WTC11 (cell line): ENCODE data around the gene CAPN14. TPM values are rescaled to one million over a fixed set of nuclear protein-coding genes. Genes with fewer than 3 reads are reported as not detected.

ENCODE experiments used
- ATAC-seq: fragments of 200-7000 bp; cut with Tn5 transposase; 2 replicates; pipeline ENCODE4 v1.10.0; 2021; ENCODE audit warnings: mild to moderate bottlenecking, moderate library complexity
- CTCF ChIA-PET: fragments of 300-600 bp; sonication (Branson Sonifier 250); formaldehyde crosslinking; loops from one replicate; lab custom pipeline; 2021; ENCODE audit warnings: antibody characterized with exemption; lab: Charles Lee
- POLR2A ChIA-PET: fragments of 350-600 bp; sonication (Branson Sonifier 250); formaldehyde crosslinking; loops from one replicate; lab custom pipeline; 2021; ENCODE audit warnings: antibody characterized with exemption; lab: Charles Lee
- DNase-seq: peaks from one replicate; pipeline ENCODE4 v3.0.0; 2021; ENCODE audit warnings: low spot score
- H3K27ac Mint-ChIP-seq: 2 replicates; pipeline ENCODE4 v1.8.0; 2021; ENCODE audit warnings: mixed read lengths
- H3K27me3 Mint-ChIP-seq: 2 replicates; pipeline ENCODE4 v1.8.0; 2021; ENCODE audit warnings: low read depth, mild to moderate bottlenecking, moderate library complexity, mixed read lengths
- H3K36me3 Mint-ChIP-seq: 2 replicates; pipeline ENCODE4 v1.8.0; 2021; ENCODE audit warnings: mixed read lengths
- H3K4me1 Mint-ChIP-seq: 2 replicates; pipeline ENCODE4 v1.8.0; 2022; ENCODE audit warnings: mixed read lengths
- H3K4me3 Mint-ChIP-seq: 2 replicates; pipeline ENCODE4 v1.8.0; 2021; ENCODE audit warnings: mild to moderate bottlenecking, moderate library complexity, mixed read lengths
- H3K9me3 Mint-ChIP-seq: 2 replicates; pipeline ENCODE4 v1.8.0; 2021; ENCODE audit warnings: mixed read lengths
- FOXP1 ChIP-seq: sonication (generic); formaldehyde crosslinking; IDR thresholded peaks from 2 replicates; pipeline ENCODE4 v1.8.0; 2022; ENCODE audit warnings: missing genetic modification reagents, mild to moderate bottlenecking, moderate library complexity, borderline replicate concordance
- FOXP4 ChIP-seq: sonication (generic); formaldehyde crosslinking; IDR thresholded peaks from 2 replicates; pipeline ENCODE4 v1.8.0; 2022; ENCODE audit warnings: mild to moderate bottlenecking, missing genetic modification reagents
- NR1H2 ChIP-seq: sonication (generic); formaldehyde crosslinking; IDR thresholded peaks from 2 replicates; pipeline ENCODE4 v1.9.0; 2021; ENCODE audit warnings: mild to moderate bottlenecking, moderate library complexity, missing genetic modification reagents
- PRRX2 ChIP-seq: fragments of 250-450 bp; sonication (Bioruptor Pico); IDR thresholded peaks from 2 replicates; pipeline ENCODE4 v1.8.0; 2021; ENCODE audit warnings: mild to moderate bottlenecking
- ZBTB21 ChIP-seq: sonication (generic); formaldehyde crosslinking; IDR thresholded peaks from 2 replicates; pipeline ENCODE4 v1.8.1; 2023; ENCODE audit warnings: mild to moderate bottlenecking, missing genetic modification reagents, borderline replicate concordance
- ZNF138 ChIP-seq: sonication (generic); formaldehyde crosslinking; conservative IDR thresholded peaks from 2 replicates; pipeline ENCODE4 v1.8.1; 2022; ENCODE audit warnings: mild to moderate bottlenecking, moderate library complexity, missing genetic modification reagents
- ZNF219 ChIP-seq: sonication (generic); formaldehyde crosslinking; IDR thresholded peaks from 2 replicates; pipeline ENCODE4 v1.8.0; 2023; ENCODE audit warnings: missing genetic modification reagents, mild to moderate bottlenecking, borderline replicate concordance
- ZNF232 ChIP-seq: sonication (generic); formaldehyde crosslinking; IDR thresholded peaks from 2 replicates; pipeline ENCODE4 v1.8.0; 2022; ENCODE audit warnings: mild to moderate bottlenecking, missing genetic modification reagents
- total RNA-seq: library from RNA; stranded (reverse); gene quantifications from 3 replicates; pipeline ENCODE4 v1.2.3, GENCODE V29; 2021
- TF ChIP-seq, protein P1 (sequence below): sonication (generic); formaldehyde crosslinking; IDR thresholded peaks from 2 replicates; pipeline ENCODE4 v1.8.1; 2022; ENCODE audit warnings: missing genetic modification reagents, borderline replicate concordance
- TF ChIP-seq, protein P2 (sequence below): fragments of 250-450 bp; sonication (Bioruptor Pico); IDR thresholded peaks from 2 replicates; pipeline ENCODE4 v1.8.0; 2021; ENCODE audit warnings: mild to moderate bottlenecking
- TF ChIP-seq, protein P3 (sequence below): fragments of 250-450 bp; sonication (Bioruptor Pico); IDR thresholded peaks from 2 replicates; pipeline ENCODE4 v1.9.0; 2021; ENCODE audit warnings: moderate library complexity, mild to moderate bottlenecking, inconsistent platforms, borderline replicate concordance
- TF ChIP-seq, protein P4 (sequence below): sonication (generic); formaldehyde crosslinking; IDR thresholded peaks from 2 replicates; pipeline ENCODE4 v1.8.1; 2022; ENCODE audit warnings: mild to moderate bottlenecking, missing genetic modification reagents, moderate library complexity, borderline replicate concordance
- TF ChIP-seq, protein P5 (sequence below): sonication (generic); formaldehyde crosslinking; IDR thresholded peaks from 2 replicates; pipeline ENCODE4 v1.8.1; 2023; ENCODE audit warnings: mild to moderate bottlenecking, missing genetic modification reagents, borderline replicate concordance
- TF ChIP-seq, protein P6 (sequence below): sonication (generic); formaldehyde crosslinking; IDR thresholded peaks from 2 replicates; pipeline ENCODE4 v1.8.0; 2022; ENCODE audit warnings: missing genetic modification reagents

Gene CAPN14
- total RNA-seq, 1 experiment from 2014 or later, result 0.11 TPM

DNA sequence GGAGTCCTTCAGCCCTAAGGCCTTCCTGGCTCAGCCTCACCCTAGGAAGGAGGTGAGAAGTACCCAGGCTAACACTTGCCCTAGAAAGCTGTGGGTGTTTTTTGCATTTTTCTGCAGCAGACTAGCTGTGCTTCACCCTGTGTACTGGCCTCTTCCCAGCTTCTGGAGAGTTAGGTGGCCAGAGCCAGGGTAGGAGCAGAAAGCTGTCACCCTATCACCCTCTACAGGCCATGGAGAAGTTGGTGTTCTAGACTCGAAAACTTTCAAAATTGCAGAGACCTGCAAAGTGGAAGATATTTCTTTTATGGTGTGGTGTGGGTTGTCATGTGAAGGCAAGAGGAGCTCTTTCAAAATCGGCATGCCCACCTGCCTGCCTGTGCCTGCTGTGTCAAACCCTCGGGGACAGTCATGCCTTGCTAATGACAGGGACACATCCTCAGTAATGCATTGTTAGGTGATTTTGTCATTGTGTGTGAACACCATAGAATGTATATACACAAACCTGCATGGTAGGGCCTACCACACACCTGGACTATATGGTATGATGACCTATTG is 46.4 kb upstream of the CAPN14 start:
- Mint-ChIP-seq H3K27ac (no peak overlapping the region), H3K4me1 (peaks cover 4% of the 10 kb centered on the region), H3K36me3 (peaks cover 37% of the 10 kb centered on the region), H3K27me3 (no peaks in the 10 kb centered on the region), H3K4me3 (no peak overlapping the region), H3K9me3 (no peaks in the 10 kb centered on the region)
- TF ChIP-seq ZNF219 (CRISPR knock-in tag) (no peak), ZBTB21 (no peak)
- ChIA-PET POLR2A (no interaction called here), CTCF (interaction anchor here (1.4 to 2.0 kb wide), 3 partner anchors 10 to 72 kb away, joined by 3 to 7 read pairs (median 3); partner anchors contain the start of gene EHD3)
- no peak for DNase-seq
- ATAC-seq, result no peak

DNA sequence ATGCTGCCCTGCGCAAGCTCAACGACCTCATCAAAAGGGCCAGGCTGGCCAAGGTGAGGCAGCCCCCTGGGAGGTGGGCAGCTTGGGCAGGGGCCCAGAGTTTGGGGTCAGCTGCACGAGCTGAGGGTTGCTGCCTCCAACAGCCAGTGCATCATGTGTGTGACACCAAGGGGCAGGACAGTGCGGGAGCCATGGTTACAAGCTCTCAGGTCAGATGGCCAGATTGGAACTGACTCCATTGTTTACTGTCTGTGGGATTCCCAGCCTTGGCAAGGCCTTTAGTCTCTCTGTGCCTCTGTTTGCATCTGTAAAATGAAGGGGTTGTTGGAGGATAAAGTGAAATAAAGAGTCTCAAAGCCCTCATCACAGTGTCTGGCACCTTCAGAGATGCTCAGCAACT is 43.6 kb upstream of the CAPN14 start:
- DNase-seq, result no peak
- H3K9me3 Mint-ChIP-seq, result no peaks in the 10 kb centered on the region
- no peak for ATAC-seq
- peaks cover 24% of the 10 kb centered on the region for H3K36me3 Mint-ChIP-seq
- H3K27me3 Mint-ChIP-seq, result no peaks in the 10 kb centered on the region
- H3K4me1 Mint-ChIP-seq, result peaks cover 26% of the 10 kb centered on the region
- ChIA-PET POLR2A (no interaction called here), CTCF (interaction anchor here (1.1 kb wide), 1 partner anchor 27 kb away, joined by 4 read pairs; the partner anchor contains the start of gene EHD3)
- no peak overlapping the region for H3K4me3 Mint-ChIP-seq
- H3K27ac Mint-ChIP-seq, result no peak overlapping the region
- TF ChIP-seq ZNF219 (CRISPR knock-in tag), result no peak
- no peak for TF ChIP-seq ZNF232 (CRISPR knock-in tag)
- no peak for TF ChIP-seq ZNF138 (CRISPR knock-in tag)
- TF ChIP-seq, protein P1, sequence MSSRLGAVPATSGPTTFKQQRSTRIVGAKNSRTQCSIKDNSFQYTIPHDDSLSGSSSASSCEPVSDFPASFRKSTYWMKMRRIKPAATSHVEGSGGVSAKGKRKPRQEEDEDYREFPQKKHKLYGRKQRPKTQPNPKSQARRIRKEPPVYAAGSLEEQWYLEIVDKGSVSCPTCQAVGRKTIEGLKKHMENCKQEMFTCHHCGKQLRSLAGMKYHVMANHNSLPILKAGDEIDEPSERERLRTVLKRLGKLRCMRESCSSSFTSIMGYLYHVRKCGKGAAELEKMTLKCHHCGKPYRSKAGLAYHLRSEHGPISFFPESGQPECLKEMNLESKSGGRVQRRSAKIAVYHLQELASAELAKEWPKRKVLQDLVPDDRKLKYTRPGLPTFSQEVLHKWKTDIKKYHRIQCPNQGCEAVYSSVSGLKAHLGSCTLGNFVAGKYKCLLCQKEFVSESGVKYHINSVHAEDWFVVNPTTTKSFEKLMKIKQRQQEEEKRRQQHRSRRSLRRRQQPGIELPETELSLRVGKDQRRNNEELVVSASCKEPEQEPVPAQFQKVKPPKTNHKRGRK (CRISPR knock-in tag), result no peak
- TF ChIP-seq, protein P2, sequence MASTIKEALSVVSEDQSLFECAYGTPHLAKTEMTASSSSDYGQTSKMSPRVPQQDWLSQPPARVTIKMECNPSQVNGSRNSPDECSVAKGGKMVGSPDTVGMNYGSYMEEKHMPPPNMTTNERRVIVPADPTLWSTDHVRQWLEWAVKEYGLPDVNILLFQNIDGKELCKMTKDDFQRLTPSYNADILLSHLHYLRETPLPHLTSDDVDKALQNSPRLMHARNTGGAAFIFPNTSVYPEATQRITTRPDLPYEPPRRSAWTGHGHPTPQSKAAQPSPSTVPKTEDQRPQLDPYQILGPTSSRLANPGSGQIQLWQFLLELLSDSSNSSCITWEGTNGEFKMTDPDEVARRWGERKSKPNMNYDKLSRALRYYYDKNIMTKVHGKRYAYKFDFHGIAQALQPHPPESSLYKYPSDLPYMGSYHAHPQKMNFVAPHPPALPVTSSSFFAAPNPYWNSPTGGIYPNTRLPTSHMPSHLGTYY, result no peak
- TF ChIP-seq, protein P3, sequence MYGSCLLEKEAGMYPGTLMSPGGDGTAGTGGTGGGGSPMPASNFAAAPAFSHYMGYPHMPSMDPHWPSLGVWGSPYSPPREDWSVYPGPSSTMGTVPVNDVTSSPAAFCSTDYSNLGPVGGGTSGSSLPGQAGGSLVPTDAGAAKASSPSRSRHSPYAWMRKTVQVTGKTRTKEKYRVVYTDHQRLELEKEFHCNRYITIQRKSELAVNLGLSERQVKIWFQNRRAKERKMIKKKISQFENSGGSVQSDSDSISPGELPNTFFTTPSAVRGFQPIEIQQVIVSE (CRISPR knock-in tag), result no peak

DNA sequence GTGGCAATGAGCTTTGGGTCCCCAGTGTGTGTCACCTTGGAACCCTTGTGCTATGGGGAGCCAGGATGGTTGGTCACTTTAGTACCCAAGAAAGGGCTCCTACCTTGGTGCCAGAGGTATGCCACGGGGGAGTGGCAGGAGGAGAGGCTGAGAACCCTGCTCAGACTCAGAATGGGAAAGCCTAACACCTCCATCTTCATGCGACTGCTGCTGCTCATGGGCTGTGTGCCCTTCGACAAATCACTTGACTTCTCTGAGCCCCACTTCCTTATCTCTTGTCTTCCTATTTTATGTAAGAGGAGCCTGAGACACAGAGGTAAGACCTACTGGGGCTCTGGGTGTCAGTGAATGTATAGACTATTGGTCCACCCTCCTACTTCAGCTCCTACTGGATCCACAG is 41.8 kb upstream of the CAPN14 start:
- H3K27ac Mint-ChIP-seq, result no peak overlapping the region
- peaks cover 30% of the 10 kb centered on the region for H3K4me1 Mint-ChIP-seq
- H3K4me3 Mint-ChIP-seq, result no peak overlapping the region
- no peaks in the 10 kb centered on the region for H3K27me3 Mint-ChIP-seq
- peaks cover 24% of the 10 kb centered on the region for H3K36me3 Mint-ChIP-seq
- ChIA-PET CTCF (interaction anchor here (0.8 kb wide), 1 partner anchor 25 kb away, joined by 3 read pairs; the partner anchor contains the start of gene EHD3), POLR2A (no interaction called here)
- H3K9me3 Mint-ChIP-seq, result no peaks in the 10 kb centered on the region
- ATAC-seq, result no peak
- no peak for DNase-seq
- TF ChIP-seq NR1H2 (CRISPR knock-in tag) (no peak), FOXP4 (CRISPR knock-in tag) (no peak), FOXP1 (CRISPR knock-in tag) (no peak), PRRX2 (CRISPR knock-in tag) (no peak)
- TF ChIP-seq, protein P4, sequence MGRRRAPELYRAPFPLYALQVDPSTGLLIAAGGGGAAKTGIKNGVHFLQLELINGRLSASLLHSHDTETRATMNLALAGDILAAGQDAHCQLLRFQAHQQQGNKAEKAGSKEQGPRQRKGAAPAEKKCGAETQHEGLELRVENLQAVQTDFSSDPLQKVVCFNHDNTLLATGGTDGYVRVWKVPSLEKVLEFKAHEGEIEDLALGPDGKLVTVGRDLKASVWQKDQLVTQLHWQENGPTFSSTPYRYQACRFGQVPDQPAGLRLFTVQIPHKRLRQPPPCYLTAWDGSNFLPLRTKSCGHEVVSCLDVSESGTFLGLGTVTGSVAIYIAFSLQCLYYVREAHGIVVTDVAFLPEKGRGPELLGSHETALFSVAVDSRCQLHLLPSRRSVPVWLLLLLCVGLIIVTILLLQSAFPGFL (CRISPR knock-in tag), result no peak
- TF ChIP-seq, protein P5, sequence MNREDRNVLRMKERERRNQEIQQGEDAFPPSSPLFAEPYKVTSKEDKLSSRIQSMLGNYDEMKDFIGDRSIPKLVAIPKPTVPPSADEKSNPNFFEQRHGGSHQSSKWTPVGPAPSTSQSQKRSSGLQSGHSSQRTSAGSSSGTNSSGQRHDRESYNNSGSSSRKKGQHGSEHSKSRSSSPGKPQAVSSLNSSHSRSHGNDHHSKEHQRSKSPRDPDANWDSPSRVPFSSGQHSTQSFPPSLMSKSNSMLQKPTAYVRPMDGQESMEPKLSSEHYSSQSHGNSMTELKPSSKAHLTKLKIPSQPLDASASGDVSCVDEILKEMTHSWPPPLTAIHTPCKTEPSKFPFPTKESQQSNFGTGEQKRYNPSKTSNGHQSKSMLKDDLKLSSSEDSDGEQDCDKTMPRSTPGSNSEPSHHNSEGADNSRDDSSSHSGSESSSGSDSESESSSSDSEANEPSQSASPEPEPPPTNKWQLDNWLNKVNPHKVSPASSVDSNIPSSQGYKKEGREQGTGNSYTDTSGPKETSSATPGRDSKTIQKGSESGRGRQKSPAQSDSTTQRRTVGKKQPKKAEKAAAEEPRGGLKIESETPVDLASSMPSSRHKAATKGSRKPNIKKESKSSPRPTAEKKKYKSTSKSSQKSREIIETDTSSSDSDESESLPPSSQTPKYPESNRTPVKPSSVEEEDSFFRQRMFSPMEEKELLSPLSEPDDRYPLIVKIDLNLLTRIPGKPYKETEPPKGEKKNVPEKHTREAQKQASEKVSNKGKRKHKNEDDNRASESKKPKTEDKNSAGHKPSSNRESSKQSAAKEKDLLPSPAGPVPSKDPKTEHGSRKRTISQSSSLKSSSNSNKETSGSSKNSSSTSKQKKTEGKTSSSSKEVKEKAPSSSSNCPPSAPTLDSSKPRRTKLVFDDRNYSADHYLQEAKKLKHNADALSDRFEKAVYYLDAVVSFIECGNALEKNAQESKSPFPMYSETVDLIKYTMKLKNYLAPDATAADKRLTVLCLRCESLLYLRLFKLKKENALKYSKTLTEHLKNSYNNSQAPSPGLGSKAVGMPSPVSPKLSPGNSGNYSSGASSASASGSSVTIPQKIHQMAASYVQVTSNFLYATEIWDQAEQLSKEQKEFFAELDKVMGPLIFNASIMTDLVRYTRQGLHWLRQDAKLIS (CRISPR knock-in tag), result no peak
- TF ChIP-seq, protein P6, sequence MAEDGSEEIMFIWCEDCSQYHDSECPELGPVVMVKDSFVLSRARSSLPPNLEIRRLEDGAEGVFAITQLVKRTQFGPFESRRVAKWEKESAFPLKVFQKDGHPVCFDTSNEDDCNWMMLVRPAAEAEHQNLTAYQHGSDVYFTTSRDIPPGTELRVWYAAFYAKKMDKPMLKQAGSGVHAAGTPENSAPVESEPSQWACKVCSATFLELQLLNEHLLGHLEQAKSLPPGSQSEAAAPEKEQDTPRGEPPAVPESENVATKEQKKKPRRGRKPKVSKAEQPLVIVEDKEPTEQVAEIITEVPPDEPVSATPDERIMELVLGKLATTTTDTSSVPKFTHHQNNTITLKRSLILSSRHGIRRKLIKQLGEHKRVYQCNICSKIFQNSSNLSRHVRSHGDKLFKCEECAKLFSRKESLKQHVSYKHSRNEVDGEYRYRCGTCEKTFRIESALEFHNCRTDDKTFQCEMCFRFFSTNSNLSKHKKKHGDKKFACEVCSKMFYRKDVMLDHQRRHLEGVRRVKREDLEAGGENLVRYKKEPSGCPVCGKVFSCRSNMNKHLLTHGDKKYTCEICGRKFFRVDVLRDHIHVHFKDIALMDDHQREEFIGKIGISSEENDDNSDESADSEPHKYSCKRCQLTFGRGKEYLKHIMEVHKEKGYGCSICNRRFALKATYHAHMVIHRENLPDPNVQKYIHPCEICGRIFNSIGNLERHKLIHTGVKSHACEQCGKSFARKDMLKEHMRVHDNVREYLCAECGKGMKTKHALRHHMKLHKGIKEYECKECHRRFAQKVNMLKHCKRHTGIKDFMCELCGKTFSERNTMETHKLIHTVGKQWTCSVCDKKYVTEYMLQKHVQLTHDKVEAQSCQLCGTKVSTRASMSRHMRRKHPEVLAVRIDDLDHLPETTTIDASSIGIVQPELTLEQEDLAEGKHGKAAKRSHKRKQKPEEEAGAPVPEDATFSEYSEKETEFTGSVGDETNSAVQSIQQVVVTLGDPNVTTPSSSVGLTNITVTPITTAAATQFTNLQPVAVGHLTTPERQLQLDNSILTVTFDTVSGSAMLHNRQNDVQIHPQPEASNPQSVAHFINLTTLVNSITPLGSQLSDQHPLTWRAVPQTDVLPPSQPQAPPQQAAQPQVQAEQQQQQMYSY (CRISPR knock-in tag), result no peak
